Hepatocyte (in vitro differentiated cells): ENCODE data around the gene OPA3. TPM values are rescaled to one million over a fixed set of nuclear protein-coding genes. Genes with fewer than 3 reads are reported as not detected.

Source experiments
- DNase-seq: peaks from one replicate; pipeline ENCODE4 v3.0.0-alpha.2; 2016; ENCODE audit warnings: low spot score
- H2AFZ ChIP-seq: fragments of 200-600 bp; sonication (generic); 2 replicates; pipeline ENCODE4 v1.6.0; 2016; ENCODE audit warnings: antibody characterized with exemption, mild to moderate bottlenecking
- H3K27ac ChIP-seq: fragments of 200-600 bp; sonication (generic); 2 replicates; pipeline ENCODE4 v1.5.1; 2016; ENCODE audit warnings: mild to moderate bottlenecking
- H3K27me3 ChIP-seq: fragments of 200-600 bp; sonication (generic); 2 replicates; pipeline ENCODE4 v1.6.1; 2016
- H3K36me3 ChIP-seq: fragments of 200-600 bp; sonication (generic); replicated peaks from 2 replicates; pipeline ENCODE4 v1.5.1; 2016; ENCODE audit warnings: low read depth; ENCODE audit not compliant: insufficient read depth
- H3K4me1 ChIP-seq: fragments of 200-600 bp; sonication (generic); 2 replicates; pipeline ENCODE4 v1.5.1; 2016; ENCODE audit warnings: mild to moderate bottlenecking, moderate library complexity; ENCODE audit not compliant: insufficient read depth
- H3K4me2 ChIP-seq: fragments of 200-600 bp; sonication (generic); 2 replicates; pipeline ENCODE4 v1.6.0; 2016
- H3K4me3 ChIP-seq: fragments of 200-600 bp; sonication (generic); 2 replicates; pipeline ENCODE4 v1.5.1; 2016; ENCODE audit warnings: mild to moderate bottlenecking
- H3K79me2 ChIP-seq: fragments of 200-600 bp; sonication (generic); 2 replicates; pipeline ENCODE4 v1.6.0; 2017; ENCODE audit warnings: mild to moderate bottlenecking
- H3K9me2 ChIP-seq: fragments of 200-600 bp; sonication (generic); replicated peaks from 2 replicates; pipeline ENCODE4 v1.6.0; 2017; ENCODE audit warnings: mild to moderate bottlenecking; ENCODE audit not compliant: insufficient read depth
- H3K9me3 ChIP-seq: fragments of 200-600 bp; sonication (generic); 2 replicates; pipeline ENCODE4 v1.5.1; 2016; ENCODE audit warnings: low read depth, mild to moderate bottlenecking
- H4K20me1 ChIP-seq: fragments of 200-600 bp; sonication (generic); 2 replicates; pipeline ENCODE4 v1.6.0; 2016; ENCODE audit warnings: mild to moderate bottlenecking; ENCODE audit not compliant: insufficient read depth, poor library complexity, severe bottlenecking
- EZH2 ChIP-seq: fragments of 200-600 bp; sonication (generic); IDR thresholded peaks from 2 replicates; pipeline ENCODE4 v1.6.1; 2016; ENCODE audit warnings: antibody characterized with exemption, mild to moderate bottlenecking, borderline replicate concordance
- EZH2phosphoT487 ChIP-seq: fragments of 200-600 bp; sonication (generic); IDR thresholded peaks from one replicate; pipeline ENCODE4 v1.6.1; 2018; ENCODE audit warnings: antibody characterized with exemption, mild to moderate bottlenecking, low read depth, moderate library complexity; ENCODE audit not compliant: unreplicated experiment, severe bottlenecking
- WGBS: methylation state at CpG from one replicate; pipeline ENCODE4 v1.1.6; 2016; ENCODE audit warnings: low lambda C conversion rate; ENCODE audit errors: missing lambda C conversion rate; 5-methylcytosine and 5-hydroxymethylcytosine counted together
- polyA plus RNA-seq: library from polyadenylated mRNA; unstranded; fragments of >200 nt; fragmentation: Nextera tagmentation; extraction: Ambion mirVana; gene quantifications from 2 replicates; pipeline ENCODE4 v1.2.1, GENCODE V29; 2016
- total RNA-seq: library from RNA; depleted of rRNA; stranded (reverse); fragments of >200 nt; gene quantifications from 2 replicates; pipeline ENCODE4 v1.2.3, GENCODE V29; 2014
- TF ChIP-seq, protein P1 (sequence below): fragments of 200-600 bp; sonication (generic); IDR thresholded peaks from 2 replicates; pipeline ENCODE4 v1.5.1; 2016; ENCODE audit warnings: antibody characterized with exemption, mild to moderate bottlenecking; ENCODE audit not compliant: poor library complexity

Gene OPA3
- total and polyA plus RNA-seq, 2 experiments from 2014 or later = 15.0 to 15.1 TPM

DNA sequence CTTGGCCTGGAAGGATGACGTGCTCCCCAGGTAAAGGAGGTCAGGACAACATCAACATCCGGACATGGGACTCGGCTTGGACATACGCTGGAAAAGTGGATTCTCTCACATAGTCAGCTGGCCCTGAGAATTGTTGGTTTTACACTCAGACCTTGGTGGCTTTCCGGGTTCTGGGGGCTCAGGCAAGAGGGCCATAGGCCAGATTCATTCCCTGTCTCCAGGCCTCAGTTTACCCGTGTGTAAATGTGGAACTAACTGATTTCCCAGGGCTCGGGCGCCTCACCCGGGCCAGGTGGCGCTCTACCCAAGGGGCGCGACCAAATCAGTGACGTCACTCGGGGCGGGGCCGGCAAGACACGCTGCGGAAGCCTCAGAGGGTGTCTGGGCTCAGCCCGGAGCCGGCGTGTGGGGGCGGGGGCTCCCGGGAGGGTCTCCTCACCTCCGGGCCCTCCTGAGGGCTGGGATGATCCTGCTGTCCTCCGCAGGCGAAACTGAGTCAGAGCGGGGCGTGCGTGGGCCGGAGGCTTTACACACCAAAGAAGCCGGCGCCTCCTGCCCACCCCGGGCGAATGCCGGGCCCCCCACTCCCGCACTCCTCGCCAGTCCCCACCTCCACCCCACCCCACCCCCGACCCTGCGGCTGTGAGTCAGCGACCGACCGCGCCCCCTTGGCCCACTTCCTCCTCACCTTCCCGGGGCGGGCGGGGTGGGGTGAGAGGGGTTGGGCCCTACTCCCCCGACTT is 78.2 kb downstream of the OPA3 start:
- peak; percentile 97 for DNase-seq
- Histone ChIP-seq H3K27me3 (no peaks in the 10 kb centered on the region), H2AFZ (peak overlapping the region; percentile 83), H3K9me3 (no peaks in the 10 kb centered on the region), H3K79me2 (peaks cover 43% of the 10 kb centered on the region), H3K27ac (peak overlapping the region; percentile 98), H3K4me1 (peaks cover 15% of the 10 kb centered on the region), H3K36me3 (no peaks in the 10 kb centered on the region), H3K4me3 (peak overlapping the region; percentile 98), H4K20me1 (peaks cover 6% of the 10 kb centered on the region), H3K9me2 (no peaks in the 10 kb centered on the region), H3K4me2 (peak overlapping the region; percentile 91)
- 5% methylated on average over 19 of the region's 47 CpGs for WGBS
- TF ChIP-seq EZH2phosphoT487 = no peak
- TF ChIP-seq, protein P1, sequence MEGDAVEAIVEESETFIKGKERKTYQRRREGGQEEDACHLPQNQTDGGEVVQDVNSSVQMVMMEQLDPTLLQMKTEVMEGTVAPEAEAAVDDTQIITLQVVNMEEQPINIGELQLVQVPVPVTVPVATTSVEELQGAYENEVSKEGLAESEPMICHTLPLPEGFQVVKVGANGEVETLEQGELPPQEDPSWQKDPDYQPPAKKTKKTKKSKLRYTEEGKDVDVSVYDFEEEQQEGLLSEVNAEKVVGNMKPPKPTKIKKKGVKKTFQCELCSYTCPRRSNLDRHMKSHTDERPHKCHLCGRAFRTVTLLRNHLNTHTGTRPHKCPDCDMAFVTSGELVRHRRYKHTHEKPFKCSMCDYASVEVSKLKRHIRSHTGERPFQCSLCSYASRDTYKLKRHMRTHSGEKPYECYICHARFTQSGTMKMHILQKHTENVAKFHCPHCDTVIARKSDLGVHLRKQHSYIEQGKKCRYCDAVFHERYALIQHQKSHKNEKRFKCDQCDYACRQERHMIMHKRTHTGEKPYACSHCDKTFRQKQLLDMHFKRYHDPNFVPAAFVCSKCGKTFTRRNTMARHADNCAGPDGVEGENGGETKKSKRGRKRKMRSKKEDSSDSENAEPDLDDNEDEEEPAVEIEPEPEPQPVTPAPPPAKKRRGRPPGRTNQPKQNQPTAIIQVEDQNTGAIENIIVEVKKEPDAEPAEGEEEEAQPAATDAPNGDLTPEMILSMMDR = peak; percentile 58
- TF ChIP-seq EZH2 = no peak

DNA sequence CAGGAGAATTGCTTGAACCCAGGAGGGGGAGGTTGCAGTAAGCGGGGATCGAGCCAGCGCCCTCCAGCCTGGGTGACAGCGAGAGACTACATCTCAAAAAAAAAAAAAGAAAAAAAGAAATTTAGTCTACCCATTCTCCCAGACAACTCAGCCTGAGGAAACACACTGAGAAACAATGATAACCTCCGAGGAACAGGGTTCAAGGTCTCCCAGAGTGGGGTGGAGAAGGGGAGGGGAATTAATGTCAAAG is 78.7 kb downstream of the OPA3 start:
- Histone ChIP-seq H3K4me2 (peak overlapping the region; percentile 91), H3K4me1 (peaks cover 15% of the 10 kb centered on the region), H3K36me3 (no peaks in the 10 kb centered on the region), H2AFZ (peak overlapping the region; percentile 32), H4K20me1 (peaks cover 4% of the 10 kb centered on the region), H3K27me3 (no peaks in the 10 kb centered on the region), H3K4me3 (peak overlapping the region; percentile 18), H3K79me2 (peaks cover 38% of the 10 kb centered on the region), H3K9me3 (no peaks in the 10 kb centered on the region), H3K27ac (peak overlapping the region; percentile 98), H3K9me2 (no peaks in the 10 kb centered on the region)
- no peak for DNase-seq
- TF ChIP-seq EZH2phosphoT487 (no peak), EZH2 (no peak)
- TF ChIP-seq, protein P1 = no peak
- 66% methylated on average over 5 of the region's 5 CpGs for WGBS

DNA sequence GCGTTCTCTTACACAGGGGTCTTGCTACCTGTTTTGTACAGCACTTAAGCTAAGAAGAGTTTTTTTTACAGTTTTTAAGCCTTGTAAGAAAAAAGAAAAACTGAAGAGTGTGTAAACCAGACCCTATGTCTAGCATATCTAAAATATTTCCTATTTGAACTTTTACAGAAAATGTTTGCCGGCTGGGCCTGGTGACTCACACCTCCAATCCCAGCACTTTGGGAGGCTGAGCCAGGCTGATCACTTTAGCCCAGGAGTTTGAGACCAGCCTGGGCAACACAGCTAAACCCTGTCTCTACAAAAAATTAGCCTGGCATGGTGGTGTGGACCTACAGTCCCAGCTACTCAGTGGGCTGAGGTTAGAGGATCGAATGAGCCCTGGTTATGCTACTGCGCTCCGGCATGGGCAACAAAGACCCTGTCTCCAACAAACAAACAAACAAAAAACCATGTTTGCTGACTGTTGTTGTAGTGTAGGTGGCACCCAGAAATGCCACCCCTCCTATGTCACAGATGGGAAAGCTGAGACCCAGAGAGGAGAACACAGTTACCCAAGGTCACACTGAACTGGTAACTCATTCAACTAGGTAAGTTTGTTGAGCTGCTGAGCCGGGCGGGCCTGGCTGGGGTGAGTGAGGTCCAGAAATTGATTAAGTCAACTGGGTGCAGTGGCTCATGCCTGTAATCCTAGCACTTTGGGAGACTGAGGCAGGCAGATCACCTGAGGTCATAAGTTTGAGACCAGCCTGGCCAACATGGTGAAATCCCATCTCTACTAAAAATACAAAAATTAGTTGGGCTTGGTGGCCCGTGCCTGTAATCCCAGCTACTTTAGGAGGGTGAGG is 79.2 kb downstream of the OPA3 start:
- no peak for TF ChIP-seq EZH2
- no peak for TF ChIP-seq EZH2phosphoT487
- TF ChIP-seq, protein P1 = no peak

More for the DNA sequence above, 79.2 kb downstream of the OPA3 start:
- no peaks in the 10 kb centered on the region for H3K36me3 ChIP-seq
- H2AFZ ChIP-seq = no peak overlapping the region
- H3K9me3 ChIP-seq = no peaks in the 10 kb centered on the region
- DNase-seq = no peak
- peaks cover 4% of the 10 kb centered on the region for H4K20me1 ChIP-seq
- no peaks in the 10 kb centered on the region for H3K9me2 ChIP-seq
- WGBS = 77% methylated on average over 8 of the region's 8 CpGs
- peaks cover under 1% of the 10 kb centered on the region for H3K27me3 ChIP-seq
- no peak overlapping the region for H3K4me3 ChIP-seq
- H3K4me1 ChIP-seq = peaks cover 15% of the 10 kb centered on the region
- peak overlapping the region; percentile 98 for H3K27ac ChIP-seq
- H3K4me2 ChIP-seq = peak overlapping the region; percentile 91
- peaks cover 33% of the 10 kb centered on the region for H3K79me2 ChIP-seq
